Stimulated activated CD8-positive, alpha-beta memory T cell treated with anti-CD3 and anti-CD28 coated beads, Interleukin-4, amount 100 ng/mL, for 48 hours (primary cell): ENCODE data around the gene MAP7D2.

Source experiments
- DNase-seq: peaks from one replicate; pipeline ENCODE4 v3.0.0-alpha.2; 2020

The MAP7D2 gene

DNA sequence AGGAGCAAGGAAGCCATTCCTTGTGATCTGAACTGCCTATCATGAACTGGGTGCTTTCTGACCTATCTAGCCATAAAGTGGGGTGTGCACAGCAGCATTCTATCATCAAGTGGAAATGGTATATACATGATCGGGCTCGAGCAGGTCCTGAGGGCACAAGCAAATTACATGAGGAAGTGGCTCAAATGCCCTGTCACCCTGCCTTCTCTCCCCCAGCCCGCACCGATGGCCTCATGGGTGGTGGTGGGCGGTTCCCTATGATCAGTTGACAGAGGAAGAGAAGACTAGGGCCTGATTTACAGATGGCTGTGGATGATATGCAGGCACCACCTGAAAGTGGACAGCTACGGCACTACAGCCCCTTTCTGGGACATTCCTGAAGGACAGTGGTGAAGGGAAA is 79.5 kb downstream of the MAP7D2 start:
- no peak for DNase-seq

GRCh38 chrX:20032201-20032600 is 84.5 kb downstream of the MAP7D2 start:
- DNase-seq, result no peak

GRCh38 chrX:20029728-20030127 is 87.0 kb downstream of the MAP7D2 start:
- no peak for DNase-seq

DNA sequence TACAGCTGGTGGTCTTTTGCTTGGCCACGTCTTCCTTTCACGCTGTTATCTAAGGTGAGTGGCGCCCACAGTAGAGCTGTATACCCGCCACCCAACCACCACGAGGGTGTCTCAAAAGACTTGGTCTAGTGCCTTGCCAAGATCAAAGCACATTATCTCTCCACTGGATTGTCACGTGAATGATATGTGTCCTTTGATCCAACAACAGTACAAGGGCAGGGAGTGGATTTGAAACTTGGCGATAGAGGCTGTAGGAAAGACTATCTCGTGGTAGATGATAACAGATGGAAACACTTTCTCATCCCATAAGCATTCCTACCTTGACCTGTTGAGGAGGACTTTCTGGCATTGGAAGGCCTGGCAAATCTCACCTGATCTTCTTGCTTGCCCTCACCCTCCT is 88.1 kb downstream of the MAP7D2 start:
- DNase-seq, result no peak

DNA sequence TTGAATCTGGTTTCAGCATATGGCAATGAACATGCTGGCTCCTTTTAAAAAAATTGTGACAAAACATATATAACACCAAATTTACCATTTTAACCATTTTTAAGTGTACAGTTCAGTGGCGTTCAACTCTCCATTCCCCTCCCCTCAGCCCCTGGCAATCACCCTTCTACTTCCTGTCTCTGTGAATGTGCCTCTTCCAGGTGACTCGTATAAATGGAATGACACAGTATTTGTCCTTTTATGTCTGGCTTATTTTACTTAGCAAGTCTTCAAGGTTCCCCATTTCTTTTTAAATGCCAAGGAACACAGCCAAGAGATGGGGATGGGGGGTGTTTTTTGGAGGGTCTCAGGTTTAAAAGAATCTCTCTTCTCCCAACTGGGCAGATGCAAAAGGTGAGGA is 90.4 kb downstream of the MAP7D2 start:
- no peak for DNase-seq

DNA sequence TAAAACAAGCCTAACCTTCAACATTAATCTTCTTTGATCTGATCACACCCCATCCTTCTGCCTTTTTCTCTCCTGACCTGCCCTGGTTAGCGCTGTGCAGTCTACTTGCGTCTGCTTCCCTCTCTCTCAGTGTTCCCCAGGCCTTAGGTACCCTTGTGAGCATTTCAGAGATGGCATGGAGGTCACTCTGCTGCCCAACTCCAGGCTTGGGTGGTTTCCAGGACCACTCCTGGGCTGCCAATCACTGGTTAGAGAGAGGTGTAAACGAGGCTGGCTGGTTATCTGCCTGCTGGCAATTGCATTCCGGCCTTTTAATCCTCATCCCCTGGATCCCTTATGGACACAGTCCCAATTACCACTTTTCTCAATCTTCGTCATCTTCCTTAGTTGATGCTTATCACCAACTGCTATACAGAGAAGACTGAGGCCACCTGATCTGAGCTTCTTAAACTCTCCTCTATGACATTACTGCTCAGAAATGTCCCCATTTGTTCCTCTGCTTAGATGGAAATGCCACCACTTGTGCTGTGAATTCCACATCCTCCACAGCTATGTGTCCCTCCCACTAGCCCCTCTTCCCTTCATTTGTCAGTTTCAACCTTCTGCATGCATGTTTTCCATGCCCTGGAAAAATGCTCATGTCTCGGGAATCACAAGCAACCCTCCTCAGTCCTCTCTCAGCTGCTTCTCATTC is 96.9 kb downstream of the MAP7D2 start:
- no peak for DNase-seq

GRCh38 chrX:20016616-20016945 is 100.1 kb downstream of the MAP7D2 start:
- DNase-seq, result no peak

GRCh38 chrX:20015945-20016615 is 100.6 kb downstream of the MAP7D2 start:
- no peak for DNase-seq

GRCh38 chrX:20015422-20015821 is 101.3 kb downstream of the MAP7D2 start:
- no peak for DNase-seq

DNA sequence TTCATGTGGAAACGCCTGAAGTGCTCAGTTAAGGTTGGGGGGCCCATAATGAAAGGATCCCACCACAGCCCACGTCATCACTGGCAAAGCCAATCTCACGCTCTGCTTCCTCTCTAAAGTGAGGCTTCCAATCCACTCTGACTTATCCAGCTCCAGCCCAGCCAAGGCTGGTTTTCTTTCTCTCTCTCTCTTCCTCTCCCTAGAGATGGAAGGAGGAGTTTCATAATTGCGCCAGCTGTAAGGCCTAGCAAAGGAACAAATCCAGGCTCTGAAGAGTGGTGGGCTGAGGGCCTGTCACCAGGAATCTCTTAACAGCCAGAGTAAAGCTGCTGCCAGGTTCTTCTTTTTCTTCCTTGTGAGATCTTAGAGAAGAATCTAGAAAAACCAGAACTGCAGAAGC is 105.1 kb downstream of the MAP7D2 start:
- DNase-seq, result no peak

DNA sequence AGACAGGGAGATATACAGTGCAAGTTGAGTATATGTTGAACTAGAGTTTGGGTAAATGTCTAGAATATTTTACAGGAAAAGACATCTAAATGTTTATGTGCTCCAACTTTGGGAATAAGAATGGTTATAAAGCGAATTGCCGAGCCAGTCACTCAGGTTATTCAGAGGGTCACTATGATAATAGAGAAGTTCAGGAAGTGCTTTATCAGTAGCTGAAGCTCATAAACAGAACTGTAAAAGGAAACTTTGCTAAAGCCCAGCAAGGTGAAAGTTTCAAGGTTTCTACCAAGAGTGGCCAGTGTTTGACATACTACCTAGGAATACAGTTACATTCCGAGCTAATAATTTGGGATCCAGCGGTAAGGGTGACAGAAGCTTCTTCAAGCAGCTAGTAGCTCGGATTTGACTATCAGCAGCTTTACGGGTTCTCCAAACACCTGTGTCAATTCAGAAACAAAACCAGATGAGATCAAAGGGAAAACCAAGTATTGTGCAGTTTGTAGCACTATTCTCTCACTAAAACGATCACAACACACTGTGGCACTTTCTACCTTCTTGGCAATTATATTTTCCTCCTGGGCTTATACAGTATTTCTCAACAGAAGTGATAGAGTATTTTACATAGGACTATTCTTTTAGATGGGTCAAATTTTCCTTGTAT is 108.6 kb downstream of the MAP7D2 start:
- no peak for DNase-seq

DNA sequence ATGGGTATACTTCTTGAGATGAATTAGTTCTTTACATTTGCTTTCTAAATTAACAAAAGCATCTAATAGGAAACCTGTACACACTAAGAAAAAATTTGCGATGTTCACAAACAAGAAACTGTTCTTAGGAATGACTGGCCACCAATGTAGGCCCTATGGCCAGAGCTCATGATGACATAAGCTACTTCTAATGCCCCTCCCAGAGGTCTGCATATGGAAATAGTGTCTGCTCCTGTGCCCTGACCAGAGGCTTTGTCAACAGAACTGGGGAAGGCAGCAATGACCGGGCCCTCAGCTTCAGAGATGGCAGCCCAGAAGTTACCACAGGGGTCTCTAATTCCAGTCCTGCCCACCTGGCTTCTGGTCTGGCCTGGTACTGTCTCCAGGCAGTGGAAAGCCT is 110.8 kb downstream of the MAP7D2 start:
- DNase-seq, result no peak

DNA sequence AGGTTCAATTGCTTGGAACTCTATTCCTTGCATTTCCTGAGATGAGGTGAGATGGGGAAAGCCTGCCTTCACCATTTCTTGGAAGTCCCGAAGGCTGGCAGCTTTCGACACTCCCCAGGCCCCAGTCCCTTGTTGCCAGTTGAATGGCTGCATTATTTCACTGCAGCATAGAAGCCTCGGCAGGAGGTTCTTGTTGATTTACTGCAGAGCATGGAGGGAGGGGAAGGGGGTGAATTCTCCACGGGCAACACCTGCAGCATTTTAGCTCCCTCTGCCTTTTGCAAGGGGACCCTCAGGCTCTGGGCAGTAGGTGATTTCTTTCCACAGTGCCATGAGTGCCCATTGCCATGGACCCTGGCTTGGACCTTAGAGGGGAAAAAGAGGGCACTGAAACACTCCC is 115.1 kb downstream of the MAP7D2 start:
- DNase-seq, result no peak

GRCh38 chrX:19991350-19991718 is 125.4 kb downstream of the MAP7D2 start:
- no peak for DNase-seq

DNA sequence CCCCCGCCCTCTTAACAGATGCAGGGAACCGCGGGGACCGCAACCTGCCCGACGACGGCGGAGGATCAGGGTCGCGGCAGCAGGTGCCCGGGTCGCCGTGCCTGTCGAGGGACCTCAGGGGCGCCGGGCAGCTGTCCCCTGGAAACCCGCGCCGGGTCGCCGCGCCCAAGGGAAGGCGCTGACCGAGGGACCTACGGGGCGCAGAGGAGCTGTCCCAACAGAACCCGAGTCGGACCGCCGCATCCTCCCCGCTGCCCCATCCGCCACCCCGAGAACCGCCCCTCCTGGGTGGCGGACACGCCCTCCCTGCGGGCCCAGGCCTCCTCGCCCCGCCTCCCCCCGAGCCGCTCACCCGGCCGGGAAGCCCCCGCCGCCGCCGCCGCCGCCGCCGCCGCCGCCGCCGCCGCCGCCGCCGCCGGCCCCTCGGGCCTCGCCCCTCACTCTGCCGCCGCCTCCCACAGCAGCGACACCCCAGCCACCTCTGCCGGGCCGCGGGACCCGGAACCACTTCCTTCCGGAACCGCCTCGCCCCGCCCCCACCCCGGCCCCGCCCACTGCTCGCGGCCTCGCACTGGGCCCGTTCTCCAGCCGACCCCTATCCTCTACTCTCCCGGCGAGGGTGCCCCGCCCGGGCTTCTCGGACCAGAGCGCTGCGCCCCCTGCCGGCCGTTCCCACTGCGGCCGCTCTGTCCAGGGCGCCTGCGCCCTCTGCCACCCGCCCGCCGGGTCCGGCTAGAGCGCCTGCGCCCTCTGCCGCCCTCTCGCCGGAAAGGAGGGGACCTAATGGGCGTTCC is 126.0 kb downstream of the MAP7D2 start, which contains the start of gene BCLAF3:
Gene BCLAF3, minus strand, starts transcription at position 506 of the 794 bp plus-strand sequence. CDS start 20,797 bp downstream, outside the sequence.
- DNase-seq, result peak; percentile 91

DNA sequence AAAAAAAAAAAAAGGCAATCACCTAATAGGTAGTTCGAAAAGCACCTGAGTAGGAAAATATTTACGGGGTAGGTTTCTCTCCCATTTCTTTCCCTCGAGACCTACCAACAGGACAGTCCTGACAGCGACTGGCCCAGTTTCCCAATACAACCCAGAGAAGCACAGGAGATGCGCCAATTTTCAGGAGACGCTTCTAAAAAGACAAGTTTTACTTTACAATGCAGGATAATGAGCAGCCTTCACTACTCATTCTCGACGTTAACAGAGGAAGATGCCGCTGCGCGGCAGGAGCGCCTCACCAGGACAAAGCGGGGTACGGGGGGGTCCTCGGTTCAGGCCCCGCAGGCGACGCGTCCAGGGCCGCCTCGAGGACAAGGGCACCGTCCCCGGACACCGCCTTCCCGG is 126.6 kb downstream of the MAP7D2 start:
- peak; percentile 35 for DNase-seq

- no peak for DNase-seq
These were observed 128.9 kb downstream of the MAP7D2 start for GRCh38 chrX:19987856-19988255.

DNA sequence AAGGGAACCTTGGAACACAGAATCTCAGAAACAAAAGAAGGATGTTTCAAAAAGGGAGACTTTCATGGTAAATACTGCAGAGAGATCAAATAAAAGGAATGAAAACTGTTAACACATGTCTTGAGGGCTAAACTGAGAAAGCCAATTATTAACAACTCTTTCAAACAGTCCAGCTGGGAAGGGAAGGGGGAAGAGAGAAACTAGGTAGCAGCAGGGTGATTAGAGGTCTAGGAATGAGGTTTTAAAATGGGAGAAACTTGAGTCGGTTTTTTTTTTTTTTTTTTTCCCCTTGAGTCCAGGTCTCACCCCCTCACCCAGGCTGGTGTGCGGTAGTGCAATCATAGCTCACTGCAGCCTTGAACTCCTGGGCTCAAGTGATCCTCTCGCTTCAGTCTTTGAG is 130.2 kb downstream of the MAP7D2 start:
- DNase-seq, result no peak

DNA sequence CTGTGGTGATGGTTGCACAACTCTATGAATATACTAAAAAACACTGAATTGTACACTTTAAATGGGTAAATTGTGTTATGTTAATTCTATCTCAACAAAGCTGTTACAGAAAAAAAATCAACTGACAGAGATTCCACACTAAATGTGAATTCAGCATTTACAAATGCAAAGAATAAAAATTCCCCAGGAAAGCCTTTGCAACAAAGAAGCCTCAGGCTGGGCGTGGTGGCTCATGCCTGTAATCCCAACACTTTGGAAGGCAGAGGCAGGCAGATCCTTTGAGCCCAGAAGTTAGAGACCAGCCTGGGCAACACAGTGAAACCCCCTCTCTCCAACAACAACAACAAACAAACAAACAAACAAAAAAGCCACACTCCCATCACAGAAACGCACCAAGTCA is 134.8 kb downstream of the MAP7D2 start:
- DNase-seq, result no peak

- DNase-seq, result no peak
These were observed 140.9 kb downstream of the MAP7D2 start for GRCh38 chrX:19975845-19976244.

- no peak for DNase-seq
These were observed 143.7 kb downstream of the MAP7D2 start for GRCh38 chrX:19972984-19973383.

GRCh38 chrX:19968276-19968675 is 148.4 kb downstream of the MAP7D2 start:
- no peak for DNase-seq

DNA sequence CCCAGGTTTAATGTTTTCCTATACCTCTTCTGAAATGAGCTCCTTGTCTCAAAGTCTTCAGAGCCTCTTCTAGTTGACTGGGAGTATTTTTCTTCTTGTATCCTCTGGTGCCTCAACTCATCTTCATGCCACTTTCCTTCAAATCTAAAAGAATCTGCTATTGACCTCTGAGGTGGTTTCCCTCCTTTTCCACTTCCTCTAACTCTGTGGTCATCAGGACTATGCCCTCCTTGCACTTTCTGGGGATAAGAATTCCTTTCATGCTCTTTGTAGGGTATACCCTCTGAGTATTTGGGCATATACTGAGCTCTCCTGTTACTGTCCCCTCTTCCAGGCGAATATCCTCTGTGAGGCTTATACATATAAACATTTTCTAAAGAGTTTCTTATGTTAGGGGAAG is 150.7 kb downstream of the MAP7D2 start:
- no peak for DNase-seq
